BJ (cell line): ENCODE measurements around the gene CMC2. TPM values are rescaled to one million over a fixed set of nuclear protein-coding genes. Genes with fewer than 3 reads are reported as not detected.

Experiments used
- CTCF ChIA-PET: fragments of 350-600 bp; formaldehyde crosslinking; extraction: SDS; loops from one replicate; lab custom pipeline; 2021; ENCODE audit warnings: antibody characterized with exemption, inconsistent platforms; lab: Yijun Ruan, JAX
- POLR2A ChIA-PET: fragments of 300-600 bp; sonication (Branson Sonifier 250); formaldehyde crosslinking; extraction: SDS; loops from one replicate; lab custom pipeline; 2021; ENCODE audit warnings: antibody characterized with exemption; lab: Charles Lee
- DNase-seq: peaks from one replicate; pipeline ENCODE4 v3.0.0-alpha.2; 2011; ENCODE audit warnings: low read depth
- H3K27me3 ChIP-seq: 2 replicates; pipeline ENCODE4 v1.6.0; 2011; ENCODE audit warnings: low read length; ENCODE audit not compliant: control insufficient read depth, insufficient read depth
- H3K36me3 ChIP-seq: 2 replicates; pipeline ENCODE4 v1.5.1; 2011; ENCODE audit warnings: low read length; ENCODE audit not compliant: control insufficient read depth, insufficient read depth
- H3K4me3 ChIP-seq: 2 replicates; pipeline ENCODE4 v1.5.1; 2011; ENCODE audit warnings: low read depth, mild to moderate bottlenecking, control low read depth, low read length
- CTCF ChIP-seq: IDR thresholded peaks from 2 replicates; pipeline ENCODE4 v1.5.1; 2011; ENCODE audit warnings: low read depth, mild to moderate bottlenecking, control low read depth, inconsistent platforms, low read length, moderate library complexity; ENCODE audit not compliant: insufficient read depth
- polyA plus RNA-seq: library from polyadenylated mRNA; depleted of rRNA; stranded (reverse); fragments of >200 nt; gene quantifications from 2 replicates; pipeline ENCODE4 v1.2.3, GENCODE V29; 2011

CMC2 gene
- polyA plus RNA-seq, 1 experiment = 56.4 TPM

GRCh38 chr16:80988756-80989155, 17.9 kb downstream of the CMC2 start:
- DNase-seq = no peak
- POLR2A ChIA-PET = no interaction called here
- CTCF ChIA-PET = interaction anchor here (0.7 to 1.3 kb wide), 3 partner anchors 16 to 43 kb away, joined by 3 to 4 read pairs (median 3); no protein-coding TSS in a partner anchor
- TF ChIP-seq CTCF = no peak
- Histone ChIP-seq H3K4me3 (no peak overlapping the region), H3K36me3 (no peaks in the 10 kb centered on the region; the same call in 1 of the 2 replicates), H3K27me3 (no peaks in the 10 kb centered on the region)

GRCh38 chr16:80986557-80986956, 20.1 kb downstream of the CMC2 start:
- ChIA-PET POLR2A (interaction anchor here (0.7 kb wide), 1 partner anchor 12 kb away, joined by 14 read pairs; no protein-coding TSS in a partner anchor), CTCF (interaction anchor here (1.0 to 1.2 kb wide), 3 partner anchors 12 to 62 kb away, joined by 3 to 4 read pairs (median 4); no protein-coding TSS in a partner anchor)
- no peaks in the 10 kb centered on the region for H3K27me3 ChIP-seq

GRCh38 chr16:80985611-80986010, 21.1 kb downstream of the CMC2 start:
- ChIA-PET CTCF (interaction anchor here (1.0 kb wide), 1 partner anchor 61 kb away, joined by 4 read pairs; no protein-coding TSS in a partner anchor), POLR2A (interaction anchor here (0.7 kb wide), 1 partner anchor 11 kb away, joined by 14 read pairs; no protein-coding TSS in a partner anchor)
- Histone ChIP-seq H3K36me3 (no peaks in the 10 kb centered on the region), H3K27me3 (no peaks in the 10 kb centered on the region), H3K4me3 (no peak overlapping the region)
- no peak for DNase-seq
- no peak for TF ChIP-seq CTCF

More at GRCh38 chr16:80986557-80986956, 20.1 kb downstream of the CMC2 start:
- H3K36me3 ChIP-seq = no peaks in the 10 kb centered on the region; the same call in 1 of the 2 replicates
- DNase-seq = no peak
- no peak for TF ChIP-seq CTCF
- no peak overlapping the region for H3K4me3 ChIP-seq

GRCh38 chr16:80984124-80984892, 22.4 kb downstream of the CMC2 start:
- ChIA-PET CTCF (no interaction called here), POLR2A (no interaction called here)
- Histone ChIP-seq H3K27me3 (no peaks in the 10 kb centered on the region), H3K36me3 (no peaks in the 10 kb centered on the region), H3K4me3 (no peak overlapping the region)
- DNase-seq = no peak
- no peak for TF ChIP-seq CTCF

GRCh38 chr16:80982646-80983045, 24.0 kb downstream of the CMC2 start:
- Histone ChIP-seq H3K4me3 (no peak overlapping the region), H3K36me3 (no peaks in the 10 kb centered on the region), H3K27me3 (no peaks in the 10 kb centered on the region)
- no peak for TF ChIP-seq CTCF
- no peak for DNase-seq
- ChIA-PET POLR2A (no interaction called here), CTCF (no interaction called here)
